BJ (cell line): Measurements from ENCODE around the gene LMAN2. TPM values are rescaled to one million over a fixed set of nuclear protein-coding genes. Genes with fewer than 3 reads are reported as not detected.

ENCODE experiments used
- polyA plus RNA-seq: library from polyadenylated mRNA; depleted of rRNA; stranded (reverse); fragments of >200 nt; gene quantifications from 2 replicates; pipeline ENCODE4 v1.2.3, GENCODE V29; 2011; rRNA removed

Gene LMAN2
- polyA plus RNA-seq, 1 experiment = 248 TPM

Other genes with a start within 250 kb of the LMAN2 start
- gene NSD1, start 217.9 kb downstream of the LMAN2 start, polyA plus RNA-seq = 15.8 and 21.4 TPM in 2 replicates
- gene RAB24, start 47.9 kb downstream of the LMAN2 start, polyA plus RNA-seq = 39.7 and 54.7 TPM in 2 replicates
- 182 and 245 TPM in 2 replicates for gene PRELID1, start 47.9 kb downstream of the LMAN2 start, polyA plus RNA-seq
- 11.8 and 18.1 TPM in 2 replicates for gene MXD3, start 39.8 kb downstream of the LMAN2 start, polyA plus RNA-seq
- 4.1 and 6.0 TPM in 2 replicates for gene RGS14, start 6.3 kb upstream of the LMAN2 start, polyA plus RNA-seq
- gene SLC34A1, start 32.8 kb upstream of the LMAN2 start, polyA plus RNA-seq = not detected in 2 replicates
- not detected in 2 replicates for gene PFN3, start 49.0 kb upstream of the LMAN2 start, polyA plus RNA-seq
- gene F12, start 57.9 kb upstream of the LMAN2 start, polyA plus RNA-seq = 0.67 and 0.69 TPM in 2 replicates
- gene GRK6, start 75.0 kb upstream of the LMAN2 start, polyA plus RNA-seq = 24.0 and 37.7 TPM in 2 replicates
- gene PRR7, start 95.1 kb upstream of the LMAN2 start, polyA plus RNA-seq = 1.6 TPM in 2 replicates
- 103 and 176 TPM in 2 replicates for gene DBN1, start 122.0 kb upstream of the LMAN2 start, polyA plus RNA-seq
- gene PDLIM7, start 145.9 kb upstream of the LMAN2 start, polyA plus RNA-seq = 344 and 624 TPM in 2 replicates
- 0.92 and 1.2 TPM in 2 replicates for gene DOK3, start 158.2 kb upstream of the LMAN2 start, polyA plus RNA-seq
- 93.3 and 144 TPM in 2 replicates for gene DDX41, start 165.3 kb upstream of the LMAN2 start, polyA plus RNA-seq
- 23.1 and 31.9 TPM in 2 replicates for gene FAM193B, start 202.9 kb upstream of the LMAN2 start, polyA plus RNA-seq
- 310 and 391 TPM in 2 replicates for gene TMED9, start 240.5 kb upstream of the LMAN2 start, polyA plus RNA-seq
- gene B4GALT7, start 248.5 kb upstream of the LMAN2 start, polyA plus RNA-seq = 23.2 and 39.5 TPM in 2 replicates